Right lobe of liver (tissue), 6 donors: ENCODE data around the gene TLCD1. TPM values are rescaled to one million over a fixed set of nuclear protein-coding genes. Genes with fewer than 3 reads are reported as not detected.
A peak's percentile ranks its signal among the peaks of the same experiment; 100 is the strongest.

Experiments used
- ATAC-seq, 4 donors: fragments of 200-7000 bp; cut with Tn5 transposase; one replicate each; pipeline ENCODE4 v1.9.1; 2020; ENCODE audit warnings: mild to moderate bottlenecking in 4 of 4, moderate library complexity in 4 of 4
- DNase-seq, 3 donors: peaks; one replicate each; pipeline ENCODE4 v3.0.0-alpha.2; 2020
- H3K27ac ChIP-seq, 3 donors: fragments of 200-600 bp; one replicate each; pipeline ENCODE4 v1.8.0; 2022
- H3K27me3 ChIP-seq, 2 donors: fragments of 200-600 bp; one replicate each; pipeline ENCODE4 v1.8.0; 2022
- H3K36me3 ChIP-seq, 4 donors: fragments of 200-600 bp; sonication (generic) in 1 of 4; one replicate each; pipeline versions ENCODE4 v1.5.1 to v1.8.0; 2017 to 2022; ENCODE audit warnings: control low read depth in 1 of 4
- H3K4me1 ChIP-seq, 4 donors: fragments of 200-600 bp; sonication (generic) in 1 of 4; one replicate each; pipeline versions ENCODE4 v1.5.1 to v1.8.0; 2017 to 2022; ENCODE audit warnings: control low read depth in 1 of 4
- H3K4me3 ChIP-seq, 3 donors: fragments of 200-600 bp; one replicate each; pipeline ENCODE4 v1.8.0; 2022
- H3K9me3 ChIP-seq, 4 donors: fragments of 200-600 bp; sonication (generic) in 1 of 4; one replicate each; pipeline versions ENCODE4 v1.5.1 to v1.8.0; 2017 to 2022; ENCODE audit warnings: control low read depth in 1 of 4
- CTCF ChIP-seq, 4 donors: fragments of 200-600 bp in 3 of 4; fragments of 450-650 bp in 1 of 4; IDR thresholded peaks; one replicate each; pipeline versions ENCODE4 v1.5.1 to v1.8.0; 2016 to 2022; ENCODE audit warnings: antibody characterized with exemption in 4 of 4, mild to moderate bottlenecking in 2 of 4
- POLR2A ChIP-seq: fragments of 450-650 bp; IDR thresholded peaks from one replicate; pipeline ENCODE4 v1.6.1; 2017; ENCODE audit warnings: antibody characterized with exemption, mild to moderate bottlenecking
- WGBS: methylation state at CpG from one replicate; pipeline ENCODE4 v1.1.6; 2018; ENCODE audit warnings: low coverage, low lambda C conversion rate; ENCODE audit not compliant: insufficient coverage; ENCODE audit errors: missing lambda C conversion rate; 5-methylcytosine and 5-hydroxymethylcytosine counted together
- intact Hi-C, 2 donors: fragments of 100-400 bp; cut with DNase I; formaldehyde crosslinking; loops; one replicate each; pipeline versions ENCODE4 v1.11.2 to v1.14.1; 2022
- total RNA-seq, 6 experiments: library from RNA; depleted of rRNA in 2 of 6; stranded (reverse); fragments of >200 nt in 2 of 6; fragmentation: NEBNext Ultra II Directional in 3 of 6; extraction: Animal tissue kit (Norgen Biotek cat#: 25700) in 3 of 6; gene quantifications; one replicate each; pipeline versions ENCODE4 v1.1.0 to v1.2.4, GENCODE V29; 2016 to 2023
- donor health status: DM: no; HTN: yes; CAD: no.
- donor health status: DM: no; HTN: no; CAD: no.
- donor health status: DM: no; HTN: no; CAD: no.
- donor health status: DM: no; HTN: yes; CAD: no.
- donor health status: DM: no; HTN: yes; CAD: no.

The TLCD1 gene
- total RNA-seq, 6 experiments from 2014 or later, result 2.9 to 11.0 (median 7.0) TPM

DNA sequence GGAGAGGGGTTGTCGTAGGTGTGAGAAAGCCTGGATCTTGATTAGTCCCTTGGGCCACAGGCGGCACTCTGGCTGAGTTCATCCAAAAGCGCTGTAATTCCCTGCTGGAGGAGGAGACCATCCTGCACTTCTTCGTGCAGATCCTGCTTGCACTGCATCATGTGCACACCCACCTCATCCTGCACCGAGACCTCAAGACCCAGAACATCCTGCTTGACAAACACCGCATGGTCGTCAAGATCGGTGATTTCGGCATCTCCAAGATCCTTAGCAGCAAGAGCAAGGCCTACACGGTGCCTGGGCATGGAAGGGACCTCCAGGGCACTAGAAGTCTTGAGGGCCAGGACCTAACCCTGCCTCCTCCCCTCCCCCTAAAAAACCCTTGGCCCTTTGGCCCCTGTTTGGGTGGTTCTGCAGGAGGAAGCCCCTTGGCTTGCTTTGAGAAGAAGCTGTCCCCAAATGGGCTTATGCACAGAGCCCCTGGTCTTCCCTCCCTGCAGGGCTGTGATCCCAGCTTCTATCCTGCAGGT, 8.7 kb upstream of the TLCD1 start:
- Histone ChIP-seq H3K4me3 (no peak overlapping the region), H3K4me1 (no peaks in the 10 kb centered on the region), H3K27me3 (no peaks in the 10 kb centered on the region), H3K27ac (no peak overlapping the region), H3K9me3 (no peaks in the 10 kb centered on the region), H3K36me3 (no peaks in the 10 kb centered on the region)
- WGBS, result no CpG with 5 or more reads among the region's 10 CpGs
- intact Hi-C loops, result no loop called here
- DNase-seq (no peak), ATAC-seq (no peak)
- no peak for TF ChIP-seq POLR2A
- no peak for TF ChIP-seq CTCF (IDR thresholded peaks at IDR 0.05)

GRCh38 chr17:28733346-28733745, 7.3 kb upstream of the TLCD1 start:
- Histone ChIP-seq H3K4me3 (no peak overlapping the region), H3K9me3 (no peaks in the 10 kb centered on the region), H3K36me3 (no peaks in the 10 kb centered on the region), H3K27ac (no peak overlapping the region), H3K27me3 (no peaks in the 10 kb centered on the region), H3K4me1 (no peaks in the 10 kb centered on the region)
- 88% methylated on average over 1 of the region's 1 CpG for WGBS
- DNase-seq (no peak), ATAC-seq (no peak)
- intact Hi-C loops, result no loop called here
- no peak for TF ChIP-seq CTCF (IDR thresholded peaks at IDR 0.05)

DNA sequence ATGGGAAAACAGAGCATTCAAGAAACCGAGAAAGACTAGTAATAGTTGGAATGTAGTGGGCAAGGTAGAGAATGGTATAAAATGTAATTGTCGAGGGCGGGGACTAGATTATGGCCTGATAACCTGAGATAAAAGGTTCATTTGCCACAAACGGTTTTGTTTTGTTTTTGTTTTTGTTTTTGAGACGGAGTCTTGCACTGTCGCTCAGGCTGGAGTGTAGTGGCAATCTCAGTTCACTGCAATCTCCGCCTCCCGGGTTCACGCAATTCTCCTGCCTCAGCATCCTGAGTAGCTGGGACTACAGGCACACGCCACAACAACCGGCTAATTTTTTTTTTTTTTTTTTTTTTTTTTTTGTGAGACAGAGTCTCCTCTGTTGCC, 3.9 kb upstream of the TLCD1 start:
- Histone ChIP-seq H3K9me3 (no peaks in the 10 kb centered on the region), H3K36me3 (no peaks in the 10 kb centered on the region), H3K27ac (no peak overlapping the region), H3K4me1 (peaks cover 0 to 9% (median 4%) of the 10 kb centered on the region in 4 donors), H3K27me3 (no peaks in the 10 kb centered on the region), H3K4me3 (no peak overlapping the region)
- 81% methylated on average over 11 of the region's 11 CpGs for WGBS
- DNase-seq (no peak), ATAC-seq (no peak)
- no peak for TF ChIP-seq CTCF (IDR thresholded peaks at IDR 0.05)
- no peak for TF ChIP-seq POLR2A
- intact Hi-C loops, result no loop called here

DNA sequence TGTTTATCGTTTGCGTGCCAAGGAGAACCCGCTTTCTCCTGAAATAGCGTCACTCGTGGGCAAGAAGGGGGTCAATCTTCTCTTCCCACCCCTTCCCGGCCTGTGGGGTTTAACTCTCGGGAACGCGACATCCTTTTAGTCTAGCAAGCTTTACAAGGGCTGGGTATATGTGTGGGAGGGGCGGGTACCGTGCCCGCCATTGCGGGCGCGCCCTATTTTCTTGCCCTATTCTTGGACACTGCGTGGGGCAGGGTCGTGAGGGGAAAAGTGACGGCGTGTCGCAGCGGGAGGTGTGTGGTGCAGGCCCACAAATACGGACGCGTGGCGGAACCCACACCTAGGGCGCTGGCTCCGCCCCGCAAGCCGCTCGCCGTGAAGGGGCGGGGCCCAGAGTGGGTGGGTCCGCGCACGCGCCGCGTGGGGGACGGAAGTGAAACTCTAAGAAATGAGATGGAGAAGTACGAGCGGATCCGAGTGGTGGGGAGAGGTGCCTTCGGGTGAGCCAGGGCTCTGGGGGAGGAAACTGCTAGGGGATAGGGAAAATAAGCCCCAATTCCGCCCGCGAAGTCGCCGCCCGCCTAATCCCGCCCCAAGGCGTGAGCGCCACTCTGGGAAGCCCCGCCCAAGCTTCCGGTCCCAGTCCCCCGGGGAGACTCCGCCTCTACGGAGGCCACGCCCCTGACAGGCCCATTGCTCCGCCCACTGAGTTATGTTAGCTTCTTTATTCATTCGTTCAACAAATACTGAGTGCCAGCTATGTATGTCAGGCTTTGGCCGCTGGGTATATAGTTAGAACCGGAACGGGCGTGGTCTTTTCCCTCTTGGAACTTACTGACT, 2.5 kb upstream of the TLCD1 start, which contains the start of gene NEK8:
NEK8 (plus strand) TSS at position 425 of the 837 bp plus-strand sequence; CDS start at position 451, 26 bp downstream.
- Histone ChIP-seq H3K9me3 (no peaks in the 10 kb centered on the region), H3K4me3 (peak within 1 kb of the TSS; percentile 70 to 78 (median 74)), H3K27ac (peak within 1 kb of the TSS; percentile 86 to 90 (median 88)), H3K27me3 (no peaks in the 10 kb centered on the region), H3K4me1 (peaks cover 0 to 9% (median 4%) of the 10 kb centered on the region in 4 donors), H3K36me3 (peaks cover 0 to 10% (median 7%) of the 10 kb centered on the region in 4 donors)
- DNase-seq, result peak; percentile 96 to 97 (median 97)
- WGBS, result 0% methylated on average over 59 of the region's 64 CpGs
- ATAC-seq, result peak; percentile 71 to 81 (median 76)
- TF ChIP-seq POLR2A (peak; percentile 60), CTCF (IDR thresholded peaks at IDR 0.05) (no peak)
- intact Hi-C loops, result no loop called here
